MCF 10A (cell line): ENCODE data around the gene NSMCE4A. TPM values are rescaled to one million over a fixed set of nuclear protein-coding genes. Genes with fewer than 3 reads are reported as not detected.

Experiments
- BruUV-seq: library from RNA; stranded (reverse); fragments of 400-500 nt; replicated peaks from 2 replicates; lab custom pipeline; 2021; lab: Mats Ljungman, UMichigan
- CTCF ChIA-PET: fragments of 300-600 bp; sonication (Branson Sonifier 250); formaldehyde crosslinking; extraction: SDS; loops from one replicate; lab custom pipeline; 2021; ENCODE audit warnings: antibody characterized with exemption, inconsistent platforms; lab: Yijun Ruan, JAX
- POLR2A ChIA-PET: fragments of 300-600, 350-650 bp; sonication (Branson Sonifier 250); formaldehyde crosslinking; extraction: SDS; loops from one replicate; lab custom pipeline; 2020; ENCODE audit warnings: antibody characterized with exemption, inconsistent platforms; lab: Yijun Ruan, JAX
- DNase-seq: peaks from one replicate; pipeline ENCODE4 v3.0.0-alpha.2; 2018; ENCODE audit not compliant: unreplicated experiment
- H3K27ac Mint-ChIP-seq: one replicate; pipeline ENCODE4 v1.8.0; 2022; ENCODE audit warnings: mild to moderate bottlenecking, low read depth, mixed read lengths; ENCODE audit not compliant: unreplicated experiment
- H3K27me3 Mint-ChIP-seq: one replicate; pipeline ENCODE4 v1.8.0; 2022; ENCODE audit warnings: mixed read lengths; ENCODE audit not compliant: insufficient read depth, unreplicated experiment
- H3K36me3 Mint-ChIP-seq: one replicate; pipeline ENCODE4 v1.8.0; 2022; ENCODE audit warnings: mild to moderate bottlenecking, moderate library complexity, mixed read lengths; ENCODE audit not compliant: insufficient read depth, unreplicated experiment
- H3K4me1 Mint-ChIP-seq: one replicate; pipeline ENCODE4 v1.8.0; 2022; ENCODE audit warnings: mixed read lengths; ENCODE audit not compliant: insufficient read depth, unreplicated experiment
- H3K4me3 Mint-ChIP-seq: one replicate; pipeline ENCODE4 v1.8.0; 2022; ENCODE audit warnings: mild to moderate bottlenecking, moderate library complexity, mixed read lengths; ENCODE audit not compliant: unreplicated experiment
- H3K9me3 Mint-ChIP-seq: one replicate; pipeline ENCODE4 v1.8.0; 2022; ENCODE audit warnings: mixed read lengths; ENCODE audit not compliant: unreplicated experiment
- CTCF ChIP-seq: fragments of 200-600 bp; IDR thresholded peaks from one replicate; pipeline ENCODE4 v1.8.0; 2022; ENCODE audit warnings: antibody characterized with exemption, mild to moderate bottlenecking; ENCODE audit not compliant: unreplicated experiment
- intact Hi-C: fragments of 100-400 bp; cut with micrococcal nuclease; formaldehyde crosslinking; loops from 2 replicates; pipeline ENCODE4 v1.14.1; 2022
- total RNA-seq: library from RNA; stranded (reverse); gene quantifications from 2 replicates; pipeline ENCODE4 v1.2.3, GENCODE V29; 2022

The NSMCE4A gene
- total RNA-seq, 1 experiment from 2014 or later, result 30.2 TPM

- H3K4me1 Mint-ChIP-seq, result no peaks in the 10 kb centered on the region
- H3K36me3 Mint-ChIP-seq, result peaks cover 55% of the 10 kb centered on the region
- no TSS peak for BruUV-seq
- no peaks in the 10 kb centered on the region for H3K27me3 Mint-ChIP-seq
- ChIA-PET POLR2A (no interaction called here), CTCF (interaction anchor here (0.6 kb wide), 2 partner anchors 35 to 155 kb away, joined by 3 read pairs; no protein-coding TSS in a partner anchor)
- H3K9me3 Mint-ChIP-seq, result no peaks in the 10 kb centered on the region
- H3K27ac Mint-ChIP-seq, result no peak overlapping the region
- DNase-seq, result no peak
- no peak overlapping the region for H3K4me3 Mint-ChIP-seq
- intact Hi-C loops, result no loop called here
- TF ChIP-seq CTCF, result no peak
Measured at GRCh38 chr10:121914661-121915060, 60.4 kb downstream of the NSMCE4A start.

DNA sequence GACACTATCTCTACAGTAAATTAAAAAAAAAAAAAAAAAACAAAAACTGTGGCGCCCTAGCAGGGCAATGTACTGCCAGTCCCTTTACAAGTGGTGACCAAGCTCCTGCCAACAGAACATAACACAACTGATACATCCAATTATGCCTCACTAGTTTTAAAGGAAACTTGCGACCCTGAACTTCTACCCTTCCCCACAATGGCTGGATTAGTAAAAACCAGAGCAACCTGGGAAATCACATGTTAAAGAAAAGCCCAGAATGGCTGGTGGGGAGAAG, 63.7 kb downstream of the NSMCE4A start:
- ChIA-PET CTCF (interaction anchor here (1.6 kb wide), 1 partner anchor 11 kb away, joined by 9 read pairs; no protein-coding TSS in a partner anchor), POLR2A (interaction anchor here (0.7 to 2.3 kb wide), 3 partner anchors 9 to 16 kb away, joined by 3 to 10 read pairs (median 3); partner anchors contain the start of gene ATE1)
- Mint-ChIP-seq H3K27me3 (no peaks in the 10 kb centered on the region), H3K4me1 (no peaks in the 10 kb centered on the region), H3K4me3 (no peak overlapping the region), H3K9me3 (no peaks in the 10 kb centered on the region), H3K27ac (no peak overlapping the region), H3K36me3 (peaks cover 64% of the 10 kb centered on the region)
- no peak for TF ChIP-seq CTCF
- intact Hi-C loops, result no loop called here
- no peak for DNase-seq
- no TSS peak for BruUV-seq

DNA sequence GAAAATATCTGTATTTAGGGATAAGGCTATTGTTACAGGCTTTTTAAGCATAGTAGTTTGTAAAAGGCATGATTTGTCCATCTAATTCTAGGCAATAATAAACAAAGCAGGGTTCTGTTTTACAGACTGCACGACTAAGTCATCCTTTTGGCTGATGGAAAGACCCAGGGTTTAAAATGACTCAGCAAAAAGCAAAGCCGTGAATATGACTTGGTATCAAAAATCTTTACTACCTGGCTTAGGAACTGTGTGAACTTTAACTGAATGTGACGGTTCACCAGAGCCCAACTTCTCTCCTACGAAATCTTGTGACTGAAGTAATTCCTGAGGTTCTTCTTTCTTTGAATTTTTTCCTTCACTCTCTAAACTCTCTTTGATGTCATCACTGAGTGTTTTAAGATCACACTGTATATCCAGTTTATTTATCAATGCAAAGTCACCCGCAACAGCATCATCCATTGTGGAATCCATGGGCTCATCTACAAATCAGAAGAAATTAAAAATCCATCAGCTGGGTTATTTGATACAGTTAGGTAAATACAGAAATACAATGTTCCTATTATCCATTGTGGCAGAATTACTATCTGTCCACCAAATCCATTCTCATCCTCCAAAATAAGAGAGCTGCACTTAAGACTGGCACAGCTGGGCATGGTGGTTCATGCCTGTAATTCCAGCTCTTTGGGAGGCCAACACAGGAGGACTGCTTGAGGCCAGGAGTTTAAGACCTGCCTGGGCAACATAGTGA, 64.2 kb downstream of the NSMCE4A start:
- TF ChIP-seq CTCF, result no peak
- DNase-seq, result peak; percentile 17
- Mint-ChIP-seq H3K4me1 (no peaks in the 10 kb centered on the region), H3K27ac (no peak overlapping the region), H3K36me3 (peaks cover 58% of the 10 kb centered on the region), H3K4me3 (no peak overlapping the region), H3K27me3 (no peaks in the 10 kb centered on the region), H3K9me3 (no peaks in the 10 kb centered on the region)
- ChIA-PET CTCF (interaction anchor here (1.6 kb wide), 1 partner anchor 11 kb away, joined by 9 read pairs; no protein-coding TSS in a partner anchor), POLR2A (interaction anchor here (0.7 to 2.3 kb wide), 3 partner anchors 8 to 17 kb away, joined by 3 to 10 read pairs (median 3); partner anchors contain the start of gene ATE1)
- intact Hi-C loops, result no loop called here
- BruUV-seq, result no TSS peak

Other genes starting within 250 kb of the NSMCE4A start
- 33.1 and 40.4 TPM in 2 replicates for gene ATE1, start 47.2 kb downstream of the NSMCE4A start, total RNA-seq
- 66.8 and 89.0 TPM in 2 replicates for gene TACC2, start 13.9 kb upstream of the NSMCE4A start, total RNA-seq